Caco-2 (cell line): ENCODE data around the gene VPS51. TPM values are rescaled to one million over a fixed set of nuclear protein-coding genes. Genes with fewer than 3 reads are reported as not detected.
A peak's percentile ranks its signal among the peaks of the same experiment; 100 is the strongest.

Experiments used
- BruUV-seq: library from RNA; stranded (reverse); fragments of 400-500 nt; replicated peaks from 2 replicates; lab custom pipeline; 2021; lab: Mats Ljungman, UMichigan
- CTCF ChIA-PET: fragments of 300-600 bp; sonication (Branson Sonifier 250); formaldehyde crosslinking; loops from one replicate; lab custom pipeline; 2022; ENCODE audit warnings: antibody characterized with exemption; lab: Charles Lee
- POLR2A ChIA-PET: fragments of 300-600 bp; sonication (Branson Sonifier 250); formaldehyde crosslinking; loops from one replicate; lab custom pipeline; 2022; ENCODE audit warnings: antibody characterized with exemption; lab: Charles Lee
- DNase-seq, 2 experiments: peaks; one replicate each; pipeline versions ENCODE4 v3.0.0 to v3.0.0-alpha.2; 2020 to 2022
- H3K27me3 ChIP-seq: replicated peaks from 2 replicates; pipeline ENCODE4 v1.6.0; 2011; ENCODE audit warnings: low read length; ENCODE audit not compliant: control insufficient read depth, insufficient read depth
- H3K36me3 ChIP-seq: 2 replicates; pipeline ENCODE4 v1.5.1; 2011; ENCODE audit warnings: low read length; ENCODE audit not compliant: control insufficient read depth, insufficient read depth
- H3K4me1 ChIP-seq: fragments of 250-450 bp; sonication (Bioruptor Pico); 2 replicates; pipeline ENCODE4 v1.5.1; 2020; ENCODE audit warnings: mild to moderate bottlenecking
- H3K4me3 ChIP-seq: 2 replicates; pipeline ENCODE4 v1.5.1; 2011; ENCODE audit warnings: low read depth, mild to moderate bottlenecking, control low read depth, low read length
- H3K9me3 ChIP-seq: fragments of 250-450 bp; sonication (Bioruptor Pico); 2 replicates; pipeline ENCODE4 v1.5.1; 2020; ENCODE audit warnings: mild to moderate bottlenecking, moderate library complexity
- H3K27ac Mint-ChIP-seq: one replicate; pipeline ENCODE4 v1.8.0; 2022; ENCODE audit warnings: mixed read lengths; ENCODE audit not compliant: unreplicated experiment
- H3K27me3 Mint-ChIP-seq: one replicate; pipeline ENCODE4 v1.8.0; 2022; ENCODE audit warnings: mixed read lengths; ENCODE audit not compliant: insufficient read depth, unreplicated experiment
- H3K36me3 Mint-ChIP-seq: one replicate; pipeline ENCODE4 v1.8.0; 2022; ENCODE audit warnings: mild to moderate bottlenecking, mixed read lengths; ENCODE audit not compliant: insufficient read depth, unreplicated experiment
- H3K4me1 Mint-ChIP-seq: one replicate; pipeline ENCODE4 v1.8.0; 2022; ENCODE audit warnings: low read depth, mixed read lengths; ENCODE audit not compliant: unreplicated experiment
- H3K4me3 Mint-ChIP-seq: one replicate; pipeline ENCODE4 v1.8.0; 2022; ENCODE audit warnings: mild to moderate bottlenecking, moderate library complexity, mixed read lengths; ENCODE audit not compliant: unreplicated experiment
- H3K9me3 Mint-ChIP-seq: one replicate; pipeline ENCODE4 v1.8.0; 2022; ENCODE audit warnings: mixed read lengths; ENCODE audit not compliant: unreplicated experiment
- intact Hi-C: fragments of 100-400 bp; cut with micrococcal nuclease; formaldehyde crosslinking; loops from one replicate; pipeline ENCODE4 v1.10.0; 2022; ENCODE audit not compliant: unreplicated experiment
- total RNA-seq: library from RNA; stranded (reverse); gene quantifications from 2 replicates; pipeline ENCODE4 v1.2.3, GENCODE V29; 2022
- TF ChIP-seq, protein P1 (sequence below), 2 experiments: fragments of 200-600 bp in 1 of 2; IDR thresholded peaks; 1 replicate in 1 of 2; 2 replicates in 1 of 2; pipeline versions ENCODE4 v1.5.1 to v1.8.0; 2011 to 2022; ENCODE audit warnings: antibody characterized with exemption in 1 of 2, control low read depth in 1 of 2, inconsistent platforms in 1 of 2, low read depth in 1 of 2, low read length in 1 of 2, mild to moderate bottlenecking in 1 of 2, moderate library complexity in 1 of 2; ENCODE audit not compliant: insufficient read depth in 1 of 2, severe bottlenecking in 1 of 2, unreplicated experiment in 1 of 2

The VPS51 gene
- total RNA-seq, 1 experiment from 2014 or later: 158 TPM

DNA sequence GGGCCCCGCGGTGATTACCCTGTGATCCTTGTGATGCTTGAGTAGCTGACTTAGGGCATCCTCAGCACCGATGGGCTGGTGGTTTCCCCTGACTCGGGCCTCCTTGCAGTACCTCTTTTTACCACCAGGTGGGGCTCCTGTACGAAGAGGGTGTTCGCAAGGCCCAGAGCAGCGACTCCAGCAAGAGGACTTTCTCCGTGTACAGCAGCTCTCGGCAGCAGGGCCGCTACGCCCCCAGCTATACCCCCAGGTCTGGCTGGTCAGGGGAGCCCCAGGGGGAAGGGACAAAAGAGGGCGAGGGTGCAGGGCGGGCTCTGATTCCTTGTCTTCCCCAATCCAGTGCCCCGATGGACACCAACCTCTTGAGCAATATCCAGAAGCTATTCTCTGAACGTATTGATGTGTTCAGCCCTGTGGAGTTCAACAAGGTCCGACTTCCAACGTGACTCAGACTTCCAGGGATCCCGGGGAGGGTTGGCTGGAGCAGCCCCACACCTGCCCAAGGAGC lies 14.4 kb downstream of the VPS51 start:
- ChIA-PET POLR2A (interaction anchor here (1.0 to 2.3 kb wide), 3 partner anchors 11 to 332 kb away, joined by 3 to 37 read pairs (median 6); partner anchors contain the start of genes FAU, MRPL49 and SF1), CTCF (interaction anchor here (0.7 to 1.8 kb wide), 12 partner anchors 9 to 332 kb away, joined by 3 to 9 read pairs (median 5); partner anchors contain the start of genes CAPN1, FAU, MRPL49 and SF1)
- no peaks in the 10 kb centered on the region for H3K36me3 ChIP-seq
- Mint-ChIP-seq H3K4me3 (no peak overlapping the region), H3K36me3 (peaks cover 65% of the 10 kb centered on the region), H3K27me3 (no peaks in the 10 kb centered on the region), H3K4me1 (peaks cover 6% of the 10 kb centered on the region), H3K27ac (no peak overlapping the region), H3K9me3 (no peaks in the 10 kb centered on the region)
- no peaks in the 10 kb centered on the region for H3K27me3 ChIP-seq
- TF ChIP-seq, protein P1, sequence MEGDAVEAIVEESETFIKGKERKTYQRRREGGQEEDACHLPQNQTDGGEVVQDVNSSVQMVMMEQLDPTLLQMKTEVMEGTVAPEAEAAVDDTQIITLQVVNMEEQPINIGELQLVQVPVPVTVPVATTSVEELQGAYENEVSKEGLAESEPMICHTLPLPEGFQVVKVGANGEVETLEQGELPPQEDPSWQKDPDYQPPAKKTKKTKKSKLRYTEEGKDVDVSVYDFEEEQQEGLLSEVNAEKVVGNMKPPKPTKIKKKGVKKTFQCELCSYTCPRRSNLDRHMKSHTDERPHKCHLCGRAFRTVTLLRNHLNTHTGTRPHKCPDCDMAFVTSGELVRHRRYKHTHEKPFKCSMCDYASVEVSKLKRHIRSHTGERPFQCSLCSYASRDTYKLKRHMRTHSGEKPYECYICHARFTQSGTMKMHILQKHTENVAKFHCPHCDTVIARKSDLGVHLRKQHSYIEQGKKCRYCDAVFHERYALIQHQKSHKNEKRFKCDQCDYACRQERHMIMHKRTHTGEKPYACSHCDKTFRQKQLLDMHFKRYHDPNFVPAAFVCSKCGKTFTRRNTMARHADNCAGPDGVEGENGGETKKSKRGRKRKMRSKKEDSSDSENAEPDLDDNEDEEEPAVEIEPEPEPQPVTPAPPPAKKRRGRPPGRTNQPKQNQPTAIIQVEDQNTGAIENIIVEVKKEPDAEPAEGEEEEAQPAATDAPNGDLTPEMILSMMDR (IDR thresholded peaks at IDR 0.05; ENCODE audit: insufficient read depth in 1 of 2, low read depth in 1 of 2, low read length in 1 of 2, severe bottlenecking in 1 of 2, unreplicated experiment in 1 of 2): peak; percentile 95 to 98
- peaks cover 21% of the 10 kb centered on the region for H3K4me1 ChIP-seq
- no TSS peak for BruUV-seq
- H3K9me3 ChIP-seq: no peaks in the 10 kb centered on the region
- peak; percentile 87 to 94 for DNase-seq
- H3K4me3 ChIP-seq: no peak overlapping the region
- intact Hi-C loops: loop anchor here (1.0 to 10.0 kb wide), 3 partner anchors 14 to 336 kb away; partner anchors contain the start of genes CAPN1, SF1 and VPS51

DNA sequence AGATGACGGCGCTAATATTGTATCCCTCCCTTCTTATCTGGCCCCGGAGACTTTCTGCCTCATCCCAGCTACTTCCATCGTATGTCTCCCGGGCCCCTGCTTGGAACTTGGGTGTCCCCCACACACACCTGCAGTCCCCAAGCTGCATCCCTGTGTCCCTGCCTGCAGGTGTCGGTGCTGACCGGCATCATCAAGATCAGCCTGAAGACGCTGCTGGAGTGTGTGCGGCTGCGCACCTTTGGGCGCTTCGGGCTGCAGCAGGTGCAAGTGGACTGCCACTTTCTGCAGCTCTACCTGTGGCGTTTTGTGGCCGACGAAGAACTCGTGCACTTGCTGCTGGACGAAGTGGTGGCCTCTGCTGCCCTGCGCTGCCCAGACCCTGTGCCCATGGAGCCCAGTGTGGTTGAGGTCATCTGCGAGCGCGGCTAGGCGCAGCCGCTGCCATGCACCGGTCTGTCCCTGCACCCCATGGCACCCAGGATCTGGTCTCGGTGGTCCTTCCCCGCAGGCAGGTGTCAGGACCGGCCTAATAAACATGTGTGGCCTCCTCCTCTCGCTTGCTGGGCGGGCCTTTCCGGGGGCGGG lies 15.2 kb downstream of the VPS51 start:
- DNase-seq: no peak
- peaks cover 6% of the 10 kb centered on the region for H3K4me1 Mint-ChIP-seq
- Histone ChIP-seq H3K36me3 (no peaks in the 10 kb centered on the region), H3K27me3 (no peaks in the 10 kb centered on the region), H3K4me1 (peaks cover 23% of the 10 kb centered on the region), H3K9me3 (no peaks in the 10 kb centered on the region), H3K4me3 (no peak overlapping the region)
- POLR2A ChIA-PET: interaction anchor here (0.6 to 2.3 kb wide), 19 partner anchors 10 to 941 kb away, joined by 3 to 37 read pairs (median 3); partner anchors contain the start of genes ARL2, CAPN1, CDC42BPG and FAU
- CTCF ChIA-PET: interaction anchor here (0.9 to 2.4 kb wide), 14 partner anchors 10 to 300 kb away, joined by 3 to 14 read pairs (median 5); partner anchors contain the start of genes CAPN1, FAU, MRPL49 and SYVN1
- H3K9me3 Mint-ChIP-seq: no peaks in the 10 kb centered on the region
- intact Hi-C loops: loop anchor here (2.0 to 10.0 kb wide), 2 partner anchors 70 to 336 kb away; partner anchors contain the start of genes CAPN1 and SF1
- H3K36me3 Mint-ChIP-seq: peaks cover 64% of the 10 kb centered on the region
- H3K4me3 Mint-ChIP-seq: peak overlapping the region; percentile 96
- H3K27me3 Mint-ChIP-seq: no peaks in the 10 kb centered on the region
- TF ChIP-seq, protein P1 (IDR thresholded peaks at IDR 0.05; ENCODE audit: insufficient read depth in 1 of 2, low read depth in 1 of 2, low read length in 1 of 2, severe bottlenecking in 1 of 2, unreplicated experiment in 1 of 2): no peak
- BruUV-seq: no TSS peak
- peak overlapping the region; percentile 92 for H3K27ac Mint-ChIP-seq
